SKM-1 treated with dmso at 0.1 percent for 144 hours (cell line): ENCODE measurements around the gene NTRK2.
"Not testable (repeated sequence)": the region's sequence is repeated elsewhere in the genome, so short reads cannot be mapped to it uniquely, and the experiment has no call there.

ENCODE experiments used
- DNase-seq: peaks from one replicate; lab custom pipeline; 2025; ENCODE audit not compliant: unreplicated experiment; lab: John Stamatoyannopoulos, UW

The NTRK2 gene

DNA sequence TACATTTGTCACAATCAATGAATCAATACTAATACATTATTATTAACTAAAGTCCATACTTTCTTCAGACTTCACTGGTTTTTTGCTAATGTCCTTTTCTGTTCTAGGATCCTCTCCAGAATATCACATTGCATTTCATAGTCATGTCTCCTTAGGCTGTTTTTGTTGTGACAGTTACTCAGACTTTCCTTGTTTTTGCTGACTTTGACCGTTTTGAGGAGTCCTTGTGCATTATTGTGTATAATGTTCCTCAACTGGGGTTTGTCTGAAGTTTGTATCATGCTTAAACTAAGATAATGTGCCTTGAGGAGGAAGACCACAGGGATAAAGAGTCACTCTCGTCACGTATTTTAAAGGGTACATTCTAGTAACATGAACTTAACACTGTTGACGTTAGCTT is 376.9 kb downstream of the NTRK2 start:
- DNase-seq = no peak

DNA sequence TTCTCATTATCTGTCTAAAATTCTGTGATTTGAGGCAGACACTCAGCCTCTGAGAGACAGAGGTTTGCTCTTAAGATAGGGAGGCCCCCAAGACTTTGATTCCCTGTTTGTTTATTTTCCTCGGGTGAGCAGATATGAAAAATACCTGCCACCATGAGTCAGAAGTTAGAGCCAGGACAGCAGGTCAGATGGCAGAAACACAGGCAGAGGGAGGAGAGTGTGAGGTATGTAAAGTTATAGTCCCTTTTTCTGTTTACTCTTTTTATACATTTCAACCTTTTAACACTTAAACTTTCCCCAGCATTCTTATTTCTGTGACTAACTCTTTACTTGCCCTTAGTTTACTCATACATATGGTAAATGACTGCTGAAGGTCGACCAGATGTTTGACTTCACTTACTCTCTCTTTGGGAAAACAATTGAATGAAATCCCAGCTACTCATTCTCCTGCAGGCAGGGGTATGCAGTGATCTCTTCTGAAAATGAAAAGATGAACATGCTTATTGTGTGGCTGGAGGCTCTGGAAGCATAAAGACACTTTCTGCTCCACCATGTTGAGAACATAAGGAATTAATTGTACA is 383.8 kb downstream of the NTRK2 start:
- DNase-seq = no peak

DNA sequence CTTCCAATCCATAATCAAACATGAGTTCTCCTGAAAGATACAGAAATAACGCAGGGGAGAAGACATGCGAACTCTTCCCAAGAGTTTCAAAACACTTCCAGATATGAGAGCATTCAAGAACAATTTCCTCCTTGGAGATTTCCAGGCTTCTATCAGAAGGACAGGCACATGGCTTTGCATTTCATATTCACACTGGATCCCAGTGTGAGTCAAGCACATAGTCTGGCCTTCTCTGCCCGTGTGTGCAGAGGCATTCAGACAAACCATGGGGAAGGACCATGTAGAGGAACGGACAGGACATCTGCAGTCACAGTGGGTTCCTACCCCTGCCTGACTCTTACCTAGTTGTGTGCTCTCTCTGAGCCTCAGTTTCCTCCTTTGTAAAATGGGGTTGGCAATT is 384.5 kb downstream of the NTRK2 start:
- DNase-seq = no peak

DNA sequence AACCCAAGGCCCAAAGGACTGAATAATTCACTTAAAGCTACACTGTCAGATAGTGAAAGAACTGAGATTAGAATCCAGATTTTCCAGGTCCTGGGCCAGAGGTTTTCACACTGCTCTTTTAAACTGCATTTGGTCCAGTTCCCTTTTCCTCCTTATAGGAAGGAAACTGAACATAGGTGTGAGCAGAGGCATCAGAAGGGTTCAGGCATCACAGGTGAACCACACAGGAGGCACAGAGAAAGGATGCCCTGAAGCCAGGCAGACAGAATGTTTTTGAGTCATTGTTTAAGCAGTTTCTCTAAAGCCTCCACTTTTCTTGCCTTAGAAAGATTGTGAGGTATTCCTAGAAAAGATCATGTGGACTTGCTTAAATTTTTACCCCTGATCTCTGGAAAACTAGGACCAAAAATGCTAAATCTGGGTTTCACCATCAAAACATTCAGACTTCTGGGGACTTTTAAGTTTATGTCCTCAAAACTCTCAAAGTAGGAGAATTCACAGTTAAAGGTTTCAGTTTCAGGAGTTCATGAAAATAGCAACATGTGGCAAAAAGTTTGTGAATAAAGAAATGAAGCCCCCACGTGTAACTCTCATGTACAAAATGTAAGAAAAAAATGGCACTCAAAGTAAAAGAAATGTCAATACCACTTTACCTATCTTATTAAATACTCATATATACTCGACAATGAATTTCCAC is 386.1 kb downstream of the NTRK2 start:
- no peak for DNase-seq

DNA sequence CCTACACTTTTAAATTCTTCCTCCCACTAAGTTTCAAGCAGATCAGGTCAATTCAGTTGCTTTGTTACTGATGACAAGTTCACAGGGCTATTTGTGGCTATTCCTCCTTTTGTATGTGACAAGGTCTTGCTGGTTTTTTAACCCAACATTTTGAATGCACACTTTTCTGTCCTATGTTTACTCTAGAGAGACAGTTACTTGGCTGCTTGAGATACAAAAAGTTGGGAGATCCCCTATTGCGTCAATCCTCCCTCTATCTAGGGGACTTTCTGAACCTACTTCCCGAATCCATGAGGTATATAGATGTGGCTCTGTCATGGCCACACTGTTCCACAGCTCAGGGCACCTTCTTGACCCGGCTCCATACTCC is 386.7 kb downstream of the NTRK2 start:
- no peak for DNase-seq

DNA sequence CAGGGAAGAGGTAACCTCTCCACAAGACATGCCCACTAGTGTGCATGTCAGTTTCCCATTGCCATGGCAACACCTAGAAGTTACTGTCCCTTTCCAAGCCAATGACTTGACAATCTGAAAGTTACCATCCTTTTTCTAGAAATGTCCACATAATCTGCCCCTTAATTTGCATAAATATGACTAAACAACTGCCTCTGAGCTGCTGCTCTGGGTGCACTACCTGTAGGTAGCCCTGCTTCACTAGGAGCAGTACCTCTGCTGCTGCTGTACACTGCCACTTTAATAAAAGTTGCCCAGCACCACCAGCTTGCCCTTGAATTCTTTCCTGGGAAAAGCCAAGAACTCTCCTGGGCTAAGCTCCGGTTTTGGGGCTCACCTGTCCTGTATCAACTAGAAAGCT is 392.4 kb downstream of the NTRK2 start:
- DNase-seq = no peak

DNA sequence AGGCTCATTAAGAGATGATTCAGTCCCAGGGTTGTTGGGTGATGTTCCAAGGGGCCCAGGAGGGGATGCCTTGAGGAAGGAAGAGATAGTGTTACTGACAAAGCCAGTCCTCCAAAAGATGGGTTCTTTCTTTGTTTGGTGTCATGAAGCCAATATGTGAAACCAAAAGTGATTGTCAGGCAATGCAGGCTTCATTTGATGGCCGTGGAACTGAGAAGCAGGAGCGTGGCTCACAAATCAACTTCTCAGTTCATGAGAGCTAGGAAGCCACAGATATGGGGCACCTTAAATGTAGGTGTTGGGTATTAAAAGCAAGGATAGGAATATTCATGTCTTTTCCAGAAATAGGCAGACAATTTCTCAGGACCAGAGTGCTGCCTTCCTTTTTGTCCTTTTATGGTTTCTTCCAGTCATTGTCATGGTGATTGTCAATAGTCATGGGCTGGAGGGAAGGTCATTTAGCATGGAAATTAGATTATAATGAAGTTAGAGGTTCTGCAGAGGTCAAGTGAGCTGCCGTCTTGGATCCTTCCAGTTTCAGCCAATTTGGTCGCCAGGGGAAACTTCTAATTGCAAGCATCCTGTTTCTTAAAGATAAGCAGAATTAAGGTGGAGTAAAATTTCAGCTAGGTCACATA is 393.0 kb downstream of the NTRK2 start:
- no peak for DNase-seq

DNA sequence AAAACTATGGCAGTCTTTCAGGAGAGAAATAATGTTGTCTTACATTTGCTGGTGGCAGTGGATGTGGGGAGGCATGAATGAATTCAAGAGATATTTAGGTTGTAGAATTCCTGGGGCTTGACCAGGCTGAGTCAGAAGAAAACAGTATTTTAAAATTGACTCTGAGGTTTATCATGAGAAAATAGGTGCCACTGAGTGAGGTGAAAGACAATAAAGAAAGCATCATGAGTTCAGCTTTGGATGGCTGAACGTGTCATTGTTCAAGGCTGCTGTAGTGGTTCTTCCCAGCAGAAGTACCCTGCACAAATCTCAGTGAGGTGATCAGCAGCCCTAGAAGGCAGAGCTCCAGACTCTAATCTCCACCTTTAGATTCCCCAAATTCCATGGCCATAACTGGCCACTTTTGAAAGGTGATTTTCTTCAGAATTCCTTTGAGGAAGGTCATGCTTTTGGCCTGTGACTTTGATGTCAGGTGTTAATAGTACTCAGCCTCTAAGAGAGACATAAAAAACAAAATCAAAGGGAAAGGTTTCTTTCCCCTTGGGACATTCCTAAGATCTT is 395.4 kb downstream of the NTRK2 start:
- DNase-seq = no peak

DNA sequence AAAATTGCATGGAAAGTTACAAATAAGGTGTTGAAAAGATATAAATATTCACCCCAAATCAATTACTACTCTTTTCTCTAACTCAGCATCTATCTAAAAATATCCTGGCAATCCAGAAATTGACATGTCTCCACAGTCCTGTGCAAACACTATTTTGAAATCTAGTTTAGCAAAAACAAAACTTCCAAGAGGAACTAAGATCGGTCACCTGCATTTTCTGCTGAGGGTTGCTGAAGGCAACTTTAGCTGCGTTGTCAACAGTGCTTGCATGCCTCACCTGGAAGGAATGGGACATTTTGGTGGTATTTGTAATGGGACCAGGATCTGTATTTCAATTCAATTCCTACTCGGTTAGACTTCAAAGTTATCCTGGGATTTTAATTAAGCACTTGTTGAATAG is 398.3 kb downstream of the NTRK2 start:
- DNase-seq = no peak

DNA sequence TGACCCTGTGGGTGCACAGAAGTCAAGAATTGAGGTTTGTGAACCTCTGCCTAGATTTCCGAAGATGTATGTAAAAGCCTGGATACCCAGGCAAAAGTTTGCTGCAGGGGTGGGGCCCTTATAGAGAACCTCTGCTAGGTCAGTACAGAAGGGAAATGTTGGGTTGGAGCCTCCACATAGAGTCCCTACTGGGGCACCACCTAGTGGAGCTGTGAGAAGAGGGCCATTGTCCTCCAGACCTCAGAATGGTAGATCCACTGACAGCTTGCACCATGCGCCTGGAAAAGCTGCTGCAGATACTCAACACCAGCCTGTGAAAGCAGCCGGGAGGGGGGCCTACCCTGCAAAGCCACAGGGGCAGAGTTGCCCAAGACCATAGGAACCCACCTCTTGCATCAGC is 399.9 kb downstream of the NTRK2 start:
- not testable (repeated sequence) for DNase-seq
